Measurements from ENCODE around the gene SLC6A6.

GRCh38 chr3:14464141-14464465 is 61.7 kb downstream of the SLC6A6 start:
- TF ChIP-seq POLR2A (IDR thresholded peaks at IDR 0.05; ENCODE audit: low read depth, low read length) (no peak), TAF1 (IDR thresholded peaks at IDR 0.05; ENCODE audit: low read depth, low read length) (no peak), POLR2AphosphoS5 (IDR thresholded peaks at IDR 0.05; ENCODE audit: low read depth, low read length) (no peak)
